GM23338 (cell line): Measurements from ENCODE around the gene SYT11.

Source experiments
- EZH2 ChIP-seq: fragments of 200-600 bp; sonication (generic); IDR thresholded peaks from one replicate; pipeline ENCODE4 v1.8.0; 2017; ENCODE audit warnings: antibody characterized with exemption, mild to moderate bottlenecking, low read depth; ENCODE audit not compliant: unreplicated experiment
- EZH2phosphoT487 ChIP-seq: fragments of 200-600 bp; sonication (generic); IDR thresholded peaks from one replicate; pipeline ENCODE4 v1.8.1; 2018; ENCODE audit warnings: antibody characterized with exemption; ENCODE audit not compliant: unreplicated experiment
- JUNB ChIP-seq: IDR thresholded peaks from one replicate; pipeline ENCODE4 v1.6.1; 2016; ENCODE audit warnings: antibody characterized with exemption; ENCODE audit not compliant: unreplicated experiment
- POLR2AphosphoS5 ChIP-seq: IDR thresholded peaks from 2 replicates; pipeline ENCODE4 v1.6.1; 2016; ENCODE audit warnings: antibody characterized with exemption, low read depth
- STAT1 ChIP-seq: IDR thresholded peaks from one replicate; pipeline ENCODE4 v1.6.1; 2016; ENCODE audit warnings: antibody characterized with exemption; ENCODE audit not compliant: unreplicated experiment
- ZNF114 ChIP-seq: fragments of 250-450 bp; sonication (Bioruptor Pico); IDR thresholded peaks from 2 replicates; pipeline ENCODE4 v1.5.0; 2020; ENCODE audit warnings: mild to moderate bottlenecking, moderate library complexity
- TF ChIP-seq, protein P1 (sequence below), 2 experiments: fragments of 200-600 bp in 1 of 2; sonication (generic) in 1 of 2; conservative IDR thresholded peaks; 2 replicates each; pipeline versions ENCODE4 v1.5.1 to v1.6.1; 2016 to 2017; ENCODE audit warnings: antibody characterized with exemption in 2 of 2, low read depth in 2 of 2, mild to moderate bottlenecking in 2 of 2, moderate library complexity in 1 of 2
- TF ChIP-seq, protein P2 (sequence below): IDR thresholded peaks from one replicate; pipeline ENCODE4 v1.6.1; 2018; ENCODE audit warnings: antibody characterized with exemption; ENCODE audit not compliant: unreplicated experiment
- TF ChIP-seq, protein P3 (sequence below): IDR thresholded peaks from 2 replicates; pipeline ENCODE4 v1.6.1; 2016; ENCODE audit warnings: antibody characterized with exemption
- TF ChIP-seq, protein P4 (sequence below): fragments of 250-450 bp; sonication (Bioruptor Pico); IDR thresholded peaks from 2 replicates; pipeline ENCODE4 v1.5.0; 2020; ENCODE audit warnings: mild to moderate bottlenecking, moderate library complexity

DNA sequence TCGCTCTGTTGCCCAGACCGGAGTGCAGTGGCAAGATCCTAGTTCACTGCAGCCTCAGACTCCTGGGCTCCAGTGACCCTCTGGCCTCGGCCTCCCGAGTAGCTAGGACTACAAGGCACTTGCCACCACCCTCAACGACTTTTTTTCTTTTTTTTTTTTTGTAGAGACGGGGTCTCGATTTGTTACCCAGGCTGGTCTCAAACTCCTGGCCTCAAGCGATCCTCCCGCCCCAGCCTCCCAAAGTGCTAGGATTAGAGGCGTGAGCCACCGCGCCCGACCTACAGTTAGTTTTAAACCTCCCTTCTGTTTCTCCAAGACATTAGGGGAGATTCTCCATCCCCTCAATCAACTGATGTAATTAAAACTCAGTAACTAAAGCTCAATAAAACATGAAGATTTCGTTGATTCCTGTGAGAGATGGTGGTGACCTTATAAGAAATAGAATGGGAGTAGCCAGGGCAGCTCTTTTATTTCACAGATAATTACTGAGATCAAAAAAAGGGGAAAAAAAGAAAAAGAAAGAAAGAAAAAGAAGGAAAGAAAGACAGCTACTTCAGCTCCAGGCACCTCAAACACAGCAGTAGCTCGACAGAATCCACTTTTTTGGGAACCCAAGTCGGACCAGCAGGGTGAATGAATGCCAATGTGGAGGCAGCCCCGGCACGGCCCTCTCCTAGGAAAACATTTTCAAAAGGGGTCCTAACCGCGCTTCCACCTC, 3.0 kb upstream of the SYT11 start:
- TF ChIP-seq, protein P1, sequence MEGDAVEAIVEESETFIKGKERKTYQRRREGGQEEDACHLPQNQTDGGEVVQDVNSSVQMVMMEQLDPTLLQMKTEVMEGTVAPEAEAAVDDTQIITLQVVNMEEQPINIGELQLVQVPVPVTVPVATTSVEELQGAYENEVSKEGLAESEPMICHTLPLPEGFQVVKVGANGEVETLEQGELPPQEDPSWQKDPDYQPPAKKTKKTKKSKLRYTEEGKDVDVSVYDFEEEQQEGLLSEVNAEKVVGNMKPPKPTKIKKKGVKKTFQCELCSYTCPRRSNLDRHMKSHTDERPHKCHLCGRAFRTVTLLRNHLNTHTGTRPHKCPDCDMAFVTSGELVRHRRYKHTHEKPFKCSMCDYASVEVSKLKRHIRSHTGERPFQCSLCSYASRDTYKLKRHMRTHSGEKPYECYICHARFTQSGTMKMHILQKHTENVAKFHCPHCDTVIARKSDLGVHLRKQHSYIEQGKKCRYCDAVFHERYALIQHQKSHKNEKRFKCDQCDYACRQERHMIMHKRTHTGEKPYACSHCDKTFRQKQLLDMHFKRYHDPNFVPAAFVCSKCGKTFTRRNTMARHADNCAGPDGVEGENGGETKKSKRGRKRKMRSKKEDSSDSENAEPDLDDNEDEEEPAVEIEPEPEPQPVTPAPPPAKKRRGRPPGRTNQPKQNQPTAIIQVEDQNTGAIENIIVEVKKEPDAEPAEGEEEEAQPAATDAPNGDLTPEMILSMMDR (conservative IDR thresholded peaks at IDR 0.05; ENCODE audit: low read depth in 2 of 2): no peak
- TF ChIP-seq POLR2AphosphoS5: no peak
- no peak for TF ChIP-seq EZH2
- TF ChIP-seq EZH2phosphoT487: no peak
- TF ChIP-seq JUNB: no peak
- TF ChIP-seq, protein P2, sequence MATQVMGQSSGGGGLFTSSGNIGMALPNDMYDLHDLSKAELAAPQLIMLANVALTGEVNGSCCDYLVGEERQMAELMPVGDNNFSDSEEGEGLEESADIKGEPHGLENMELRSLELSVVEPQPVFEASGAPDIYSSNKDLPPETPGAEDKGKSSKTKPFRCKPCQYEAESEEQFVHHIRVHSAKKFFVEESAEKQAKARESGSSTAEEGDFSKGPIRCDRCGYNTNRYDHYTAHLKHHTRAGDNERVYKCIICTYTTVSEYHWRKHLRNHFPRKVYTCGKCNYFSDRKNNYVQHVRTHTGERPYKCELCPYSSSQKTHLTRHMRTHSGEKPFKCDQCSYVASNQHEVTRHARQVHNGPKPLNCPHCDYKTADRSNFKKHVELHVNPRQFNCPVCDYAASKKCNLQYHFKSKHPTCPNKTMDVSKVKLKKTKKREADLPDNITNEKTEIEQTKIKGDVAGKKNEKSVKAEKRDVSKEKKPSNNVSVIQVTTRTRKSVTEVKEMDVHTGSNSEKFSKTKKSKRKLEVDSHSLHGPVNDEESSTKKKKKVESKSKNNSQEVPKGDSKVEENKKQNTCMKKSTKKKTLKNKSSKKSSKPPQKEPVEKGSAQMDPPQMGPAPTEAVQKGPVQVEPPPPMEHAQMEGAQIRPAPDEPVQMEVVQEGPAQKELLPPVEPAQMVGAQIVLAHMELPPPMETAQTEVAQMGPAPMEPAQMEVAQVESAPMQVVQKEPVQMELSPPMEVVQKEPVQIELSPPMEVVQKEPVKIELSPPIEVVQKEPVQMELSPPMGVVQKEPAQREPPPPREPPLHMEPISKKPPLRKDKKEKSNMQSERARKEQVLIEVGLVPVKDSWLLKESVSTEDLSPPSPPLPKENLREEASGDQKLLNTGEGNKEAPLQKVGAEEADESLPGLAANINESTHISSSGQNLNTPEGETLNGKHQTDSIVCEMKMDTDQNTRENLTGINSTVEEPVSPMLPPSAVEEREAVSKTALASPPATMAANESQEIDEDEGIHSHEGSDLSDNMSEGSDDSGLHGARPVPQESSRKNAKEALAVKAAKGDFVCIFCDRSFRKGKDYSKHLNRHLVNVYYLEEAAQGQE: no peak
- no peak for TF ChIP-seq ZNF114 (CRISPR knock-in tag)
- TF ChIP-seq, protein P3, sequence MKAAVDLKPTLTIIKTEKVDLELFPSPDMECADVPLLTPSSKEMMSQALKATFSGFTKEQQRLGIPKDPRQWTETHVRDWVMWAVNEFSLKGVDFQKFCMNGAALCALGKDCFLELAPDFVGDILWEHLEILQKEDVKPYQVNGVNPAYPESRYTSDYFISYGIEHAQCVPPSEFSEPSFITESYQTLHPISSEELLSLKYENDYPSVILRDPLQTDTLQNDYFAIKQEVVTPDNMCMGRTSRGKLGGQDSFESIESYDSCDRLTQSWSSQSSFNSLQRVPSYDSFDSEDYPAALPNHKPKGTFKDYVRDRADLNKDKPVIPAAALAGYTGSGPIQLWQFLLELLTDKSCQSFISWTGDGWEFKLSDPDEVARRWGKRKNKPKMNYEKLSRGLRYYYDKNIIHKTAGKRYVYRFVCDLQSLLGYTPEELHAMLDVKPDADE: no peak
- TF ChIP-seq, protein P4, sequence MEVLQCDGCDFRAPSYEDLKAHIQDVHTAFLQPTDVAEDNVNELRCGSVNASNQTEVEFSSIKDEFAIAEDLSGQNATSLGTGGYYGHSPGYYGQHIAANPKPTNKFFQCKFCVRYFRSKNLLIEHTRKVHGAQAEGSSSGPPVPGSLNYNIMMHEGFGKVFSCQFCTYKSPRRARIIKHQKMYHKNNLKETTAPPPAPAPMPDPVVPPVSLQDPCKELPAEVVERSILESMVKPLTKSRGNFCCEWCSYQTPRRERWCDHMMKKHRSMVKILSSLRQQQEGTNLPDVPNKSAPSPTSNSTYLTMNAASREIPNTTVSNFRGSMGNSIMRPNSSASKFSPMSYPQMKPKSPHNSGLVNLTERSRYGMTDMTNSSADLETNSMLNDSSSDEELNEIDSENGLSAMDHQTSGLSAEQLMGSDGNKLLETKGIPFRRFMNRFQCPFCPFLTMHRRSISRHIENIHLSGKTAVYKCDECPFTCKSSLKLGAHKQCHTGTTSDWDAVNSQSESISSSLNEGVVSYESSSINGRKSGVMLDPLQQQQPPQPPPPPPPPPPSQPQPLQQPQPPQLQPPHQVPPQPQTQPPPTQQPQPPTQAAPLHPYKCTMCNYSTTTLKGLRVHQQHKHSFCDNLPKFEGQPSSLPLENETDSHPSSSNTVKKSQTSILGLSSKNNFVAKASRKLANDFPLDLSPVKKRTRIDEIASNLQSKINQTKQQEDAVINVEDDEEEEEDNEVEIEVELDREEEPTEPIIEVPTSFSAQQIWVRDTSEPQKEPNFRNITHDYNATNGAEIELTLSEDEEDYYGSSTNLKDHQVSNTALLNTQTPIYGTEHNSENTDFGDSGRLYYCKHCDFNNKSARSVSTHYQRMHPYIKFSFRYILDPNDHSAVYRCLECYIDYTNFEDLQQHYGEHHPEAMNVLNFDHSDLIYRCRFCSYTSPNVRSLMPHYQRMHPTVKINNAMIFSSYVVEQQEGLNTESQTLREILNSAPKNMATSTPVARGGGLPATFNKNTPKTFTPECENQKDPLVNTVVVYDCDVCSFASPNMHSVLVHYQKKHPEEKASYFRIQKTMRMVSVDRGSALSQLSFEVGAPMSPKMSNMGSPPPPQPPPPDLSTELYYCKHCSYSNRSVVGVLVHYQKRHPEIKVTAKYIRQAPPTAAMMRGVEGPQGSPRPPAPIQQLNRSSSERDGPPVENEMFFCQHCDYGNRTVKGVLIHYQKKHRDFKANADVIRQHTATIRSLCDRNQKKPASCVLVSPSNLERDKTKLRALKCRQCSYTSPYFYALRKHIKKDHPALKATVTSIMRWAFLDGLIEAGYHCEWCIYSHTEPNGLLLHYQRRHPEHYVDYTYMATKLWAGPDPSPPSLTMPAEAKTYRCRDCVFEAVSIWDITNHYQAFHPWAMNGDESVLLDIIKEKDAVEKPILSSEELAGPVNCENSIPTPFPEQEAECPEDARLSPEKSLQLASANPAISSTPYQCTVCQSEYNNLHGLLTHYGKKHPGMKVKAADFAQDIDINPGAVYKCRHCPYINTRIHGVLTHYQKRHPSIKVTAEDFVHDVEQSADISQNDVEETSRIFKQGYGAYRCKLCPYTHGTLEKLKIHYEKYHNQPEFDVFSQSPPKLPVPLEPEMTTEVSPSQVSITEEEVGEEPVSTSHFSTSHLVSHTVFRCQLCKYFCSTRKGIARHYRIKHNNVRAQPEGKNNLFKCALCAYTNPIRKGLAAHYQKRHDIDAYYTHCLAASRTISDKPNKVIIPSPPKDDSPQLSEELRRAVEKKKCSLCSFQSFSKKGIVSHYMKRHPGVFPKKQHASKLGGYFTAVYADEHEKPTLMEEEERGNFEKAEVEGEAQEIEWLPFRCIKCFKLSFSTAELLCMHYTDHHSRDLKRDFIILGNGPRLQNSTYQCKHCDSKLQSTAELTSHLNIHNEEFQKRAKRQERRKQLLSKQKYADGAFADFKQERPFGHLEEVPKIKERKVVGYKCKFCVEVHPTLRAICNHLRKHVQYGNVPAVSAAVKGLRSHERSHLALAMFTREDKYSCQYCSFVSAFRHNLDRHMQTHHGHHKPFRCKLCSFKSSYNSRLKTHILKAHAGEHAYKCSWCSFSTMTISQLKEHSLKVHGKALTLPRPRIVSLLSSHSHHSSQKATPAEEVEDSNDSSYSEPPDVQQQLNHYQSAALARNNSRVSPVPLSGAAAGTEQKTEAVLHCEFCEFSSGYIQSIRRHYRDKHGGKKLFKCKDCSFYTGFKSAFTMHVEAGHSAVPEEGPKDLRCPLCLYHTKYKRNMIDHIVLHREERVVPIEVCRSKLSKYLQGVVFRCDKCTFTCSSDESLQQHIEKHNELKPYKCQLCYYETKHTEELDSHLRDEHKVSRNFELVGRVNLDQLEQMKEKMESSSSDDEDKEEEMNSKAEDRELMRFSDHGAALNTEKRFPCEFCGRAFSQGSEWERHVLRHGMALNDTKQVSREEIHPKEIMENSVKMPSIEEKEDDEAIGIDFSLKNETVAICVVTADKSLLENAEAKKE: no peak
- TF ChIP-seq STAT1: no peak
